ENCODE measurements around the gene EFNA4.

Gene EFNA4

GRCh38 chr1:155016231-155016831 lies 47.2 kb upstream of the EFNA4 start:
- DNase-seq = no peak
- Histone ChIP-seq H2BK15ac (ENCODE audit: low read depth, poor library complexity, severe bottlenecking) (peak overlapping the region; percentile 90), H3K9me3 (ENCODE audit: control insufficient read depth, low read length) (no peaks in the 10 kb centered on the region), H3K18ac (ENCODE audit: low read depth in 1 of 2, low read length in 2 of 2) (no peak overlapping the region), H3K36me3 (ENCODE audit: control insufficient read depth in 1 of 2, insufficient read depth in 2 of 2, low read depth in 1 of 2, low read length in 2 of 2) (peaks cover 28 to 52% of the 10 kb centered on the region in 2 experiments), H3K27me3 (ENCODE audit: control insufficient read depth in 1 of 2, insufficient read depth in 1 of 2, low read length in 2 of 2) (no peaks in the 10 kb centered on the region), H3K4ac (ENCODE audit: low read depth in 1 of 2, low read length in 2 of 2) (no peak overlapping the region), H3K79me1 (replicated peaks; ENCODE audit: low read length, poor library complexity, severe bottlenecking) (peaks cover 20% of the 10 kb centered on the region), H3K23ac (ENCODE audit: low read length in 2 of 2) (no peak overlapping the region), H2BK120ac (ENCODE audit: low read depth, low read length) (no peak overlapping the region), H3K4me1 (ENCODE audit: control insufficient read depth, insufficient read depth, low read depth, low read length) (peaks cover 35% of the 10 kb centered on the region), H4K8ac (ENCODE audit: low read length) (peak overlapping the region; percentile 15), H2BK5ac (ENCODE audit: low read depth, low read length, poor library complexity, severe bottlenecking) (no peak overlapping the region), H3K27ac (ENCODE audit: low read length, poor library complexity, severe bottlenecking) (no peak overlapping the region), H2AFZ (ENCODE audit: low read depth, low read length) (no peak overlapping the region), H3K9ac (ENCODE audit: low read length) (peak overlapping the region; percentile 87), H2BK12ac (ENCODE audit: low read length in 2 of 2) (no peak overlapping the region), H3K14ac (ENCODE audit: low read length in 2 of 2) (no peak overlapping the region), H3K4me3 (ENCODE audit: insufficient read depth in 1 of 2, low read depth in 1 of 2, low read length in 2 of 2) (no peak overlapping the region), H3K4me2 (ENCODE audit: low read length, poor library complexity, severe bottlenecking) (no peak overlapping the region), H2AK5ac (ENCODE audit: low read length, severe bottlenecking) (no peak overlapping the region), H4K91ac (ENCODE audit: low read length) (peak overlapping the region; percentile 43)
- WGBS = 96% methylated on average over 26 of the region's 26 CpGs

- no peak overlapping the region for H2AK5ac ChIP-seq (ENCODE audit: low read length, severe bottlenecking)
- H3K4me1 ChIP-seq (ENCODE audit: control insufficient read depth, insufficient read depth, low read depth, low read length) = peaks cover 26% of the 10 kb centered on the region
- no peaks in the 10 kb centered on the region for H3K27me3 ChIP-seq (ENCODE audit: control insufficient read depth in 1 of 2, insufficient read depth in 1 of 2, low read length in 2 of 2)
- H3K23ac ChIP-seq (ENCODE audit: low read length in 2 of 2) = no peak overlapping the region
- peak overlapping the region; percentile 36 for H2AFZ ChIP-seq (ENCODE audit: low read depth, low read length)
- H3K18ac ChIP-seq (ENCODE audit: low read depth in 1 of 2, low read length in 2 of 2) = peak overlapping the region; percentile 51 to 83
- H3K4me3 ChIP-seq (ENCODE audit: insufficient read depth in 1 of 2, low read depth in 1 of 2, low read length in 2 of 2) = peak overlapping the region; percentile 55 to 76
- peak overlapping the region in 1 of 2 experiments; percentile 71 for H3K14ac ChIP-seq (ENCODE audit: low read length in 2 of 2)
- no peaks in the 10 kb centered on the region for H3K9me3 ChIP-seq (ENCODE audit: control insufficient read depth, low read length)
- H2BK12ac ChIP-seq (ENCODE audit: low read length in 2 of 2) = no peak overlapping the region
- 3% methylated on average over 33 of the region's 49 CpGs for WGBS
- peak overlapping the region in 1 of 2 experiments; percentile 53 for H3K4ac ChIP-seq (ENCODE audit: low read depth in 1 of 2, low read length in 2 of 2)
- H3K27ac ChIP-seq (ENCODE audit: low read length, poor library complexity, severe bottlenecking) = peak overlapping the region; percentile 62
- peak overlapping the region; percentile 94 for H4K8ac ChIP-seq (ENCODE audit: low read length)
- peak overlapping the region; percentile 87 for H4K91ac ChIP-seq (ENCODE audit: low read length)
- peak; percentile 89 for DNase-seq
- H3K36me3 ChIP-seq (ENCODE audit: control insufficient read depth in 1 of 2, insufficient read depth in 2 of 2, low read depth in 1 of 2, low read length in 2 of 2) = peaks cover 28 to 42% of the 10 kb centered on the region in 2 experiments
- peak overlapping the region; percentile 87 for H3K9ac ChIP-seq (ENCODE audit: low read length)
- H3K79me1 ChIP-seq (replicated peaks; ENCODE audit: low read length, poor library complexity, severe bottlenecking) = peaks cover 12% of the 10 kb centered on the region
- H3K4me2 ChIP-seq (ENCODE audit: low read length, poor library complexity, severe bottlenecking) = peak overlapping the region; percentile 66
- no peak overlapping the region for H2BK5ac ChIP-seq (ENCODE audit: low read depth, low read length, poor library complexity, severe bottlenecking)
- H2BK15ac ChIP-seq (ENCODE audit: low read depth, poor library complexity, severe bottlenecking) = peak overlapping the region; percentile 96
- peak overlapping the region; percentile 50 for H2BK120ac ChIP-seq (ENCODE audit: low read depth, low read length)
Measured at GRCh38 chr1:155017041-155017945, 46.2 kb upstream of the EFNA4 start.

GRCh38 chr1:155017946-155018316 lies 45.6 kb upstream of the EFNA4 start:
- WGBS = 76% methylated on average over 4 of the region's 6 CpGs
- peak overlapping the region; percentile 87 for H3K9ac ChIP-seq (ENCODE audit: low read length)
- H3K27ac ChIP-seq (ENCODE audit: low read length, poor library complexity, severe bottlenecking) = peak overlapping the region; percentile 24
- H3K9me3 ChIP-seq (ENCODE audit: control insufficient read depth, low read length) = no peaks in the 10 kb centered on the region
- peak overlapping the region; percentile 66 for H3K4me2 ChIP-seq (ENCODE audit: low read length, poor library complexity, severe bottlenecking)
- H2AFZ ChIP-seq (ENCODE audit: low read depth, low read length) = no peak overlapping the region
- peak overlapping the region; percentile 43 for H4K91ac ChIP-seq (ENCODE audit: low read length)
- no peak overlapping the region for H3K14ac ChIP-seq (ENCODE audit: low read length in 2 of 2)
- peak overlapping the region; percentile 30 for H2BK120ac ChIP-seq (ENCODE audit: low read depth, low read length)
- peaks cover 28 to 39% of the 10 kb centered on the region in 2 experiments for H3K36me3 ChIP-seq (ENCODE audit: control insufficient read depth in 1 of 2, insufficient read depth in 2 of 2, low read depth in 1 of 2, low read length in 2 of 2)
- no peak for DNase-seq
- no peaks in the 10 kb centered on the region for H3K27me3 ChIP-seq (ENCODE audit: control insufficient read depth in 1 of 2, insufficient read depth in 1 of 2, low read length in 2 of 2)
- H2BK15ac ChIP-seq (ENCODE audit: low read depth, poor library complexity, severe bottlenecking) = no peak overlapping the region
- H4K8ac ChIP-seq (ENCODE audit: low read length) = peak overlapping the region; percentile 85
- H3K4ac ChIP-seq (ENCODE audit: low read depth in 1 of 2, low read length in 2 of 2) = peak overlapping the region in 1 of 2 experiments; percentile 71
- H2BK12ac ChIP-seq (ENCODE audit: low read length in 2 of 2) = no peak overlapping the region
- peaks cover 27% of the 10 kb centered on the region for H3K4me1 ChIP-seq (ENCODE audit: control insufficient read depth, insufficient read depth, low read depth, low read length)
- H3K4me3 ChIP-seq (ENCODE audit: insufficient read depth in 1 of 2, low read depth in 1 of 2, low read length in 2 of 2) = peak overlapping the region in 1 of 2 experiments; percentile 76
- peak overlapping the region; percentile 16 to 28 for H3K18ac ChIP-seq (ENCODE audit: low read depth in 1 of 2, low read length in 2 of 2)
- no peak overlapping the region for H3K23ac ChIP-seq (ENCODE audit: low read length in 2 of 2)
- no peak overlapping the region for H2AK5ac ChIP-seq (ENCODE audit: low read length, severe bottlenecking)
- peaks cover 10% of the 10 kb centered on the region for H3K79me1 ChIP-seq (replicated peaks; ENCODE audit: low read length, poor library complexity, severe bottlenecking)
- H2BK5ac ChIP-seq (ENCODE audit: low read depth, low read length, poor library complexity, severe bottlenecking) = no peak overlapping the region

All from mesenchymal stem cell (in vitro differentiated cells and primary cell).